Stimulated activated naive B cell treated with anti-CD40 and anti-IgM and Interleukin-4, amounts not matched to agents 10 μg/mL and 1 μg/mL and 100 μg/mL, for 72 hours (primary cell): ENCODE data around the gene USHBP1.
A peak's percentile ranks its signal among the peaks of the same experiment; 100 is the strongest.
"Not testable (repeated sequence)": the region's sequence is repeated elsewhere in the genome, so short reads cannot be mapped to it uniquely, and the experiment has no call there.

Source experiments
- ATAC-seq, 2 donors: fragments of 150-1000 bp; cut with Tn5 transposase; replicated peaks; 2 replicates each; pipeline ENCODE4 v1.10.0; 2021; ENCODE audit warnings: moderate library complexity in 1 of 2
- DNase-seq: peaks from one replicate; pipeline ENCODE4 v3.0.0; 2021
- H3K27ac Mint-ChIP-seq: one replicate; pipeline ENCODE4 v1.8.0; 2022; ENCODE audit warnings: mild to moderate bottlenecking, mixed read lengths
- H3K27me3 Mint-ChIP-seq, 2 donors: one replicate each; pipeline ENCODE4 v1.8.0; 2022; ENCODE audit warnings: mixed read lengths in 2 of 2
- H3K36me3 Mint-ChIP-seq, 2 donors: one replicate each; pipeline ENCODE4 v1.8.0; 2022; ENCODE audit warnings: mixed read lengths in 2 of 2, mild to moderate bottlenecking in 1 of 2
- H3K4me1 Mint-ChIP-seq, 2 donors: one replicate each; pipeline ENCODE4 v1.8.0; 2022; ENCODE audit warnings: mixed read lengths in 2 of 2, mild to moderate bottlenecking in 1 of 2
- H3K4me3 Mint-ChIP-seq, 2 donors: one replicate each; pipeline ENCODE4 v1.8.0; 2022; ENCODE audit warnings: mild to moderate bottlenecking in 2 of 2, mixed read lengths in 2 of 2, moderate library complexity in 1 of 2
- H3K9me3 Mint-ChIP-seq, 2 donors: one replicate each; pipeline ENCODE4 v1.8.0; 2022; ENCODE audit warnings: mixed read lengths in 2 of 2, mild to moderate bottlenecking in 1 of 2

Gene USHBP1

DNA sequence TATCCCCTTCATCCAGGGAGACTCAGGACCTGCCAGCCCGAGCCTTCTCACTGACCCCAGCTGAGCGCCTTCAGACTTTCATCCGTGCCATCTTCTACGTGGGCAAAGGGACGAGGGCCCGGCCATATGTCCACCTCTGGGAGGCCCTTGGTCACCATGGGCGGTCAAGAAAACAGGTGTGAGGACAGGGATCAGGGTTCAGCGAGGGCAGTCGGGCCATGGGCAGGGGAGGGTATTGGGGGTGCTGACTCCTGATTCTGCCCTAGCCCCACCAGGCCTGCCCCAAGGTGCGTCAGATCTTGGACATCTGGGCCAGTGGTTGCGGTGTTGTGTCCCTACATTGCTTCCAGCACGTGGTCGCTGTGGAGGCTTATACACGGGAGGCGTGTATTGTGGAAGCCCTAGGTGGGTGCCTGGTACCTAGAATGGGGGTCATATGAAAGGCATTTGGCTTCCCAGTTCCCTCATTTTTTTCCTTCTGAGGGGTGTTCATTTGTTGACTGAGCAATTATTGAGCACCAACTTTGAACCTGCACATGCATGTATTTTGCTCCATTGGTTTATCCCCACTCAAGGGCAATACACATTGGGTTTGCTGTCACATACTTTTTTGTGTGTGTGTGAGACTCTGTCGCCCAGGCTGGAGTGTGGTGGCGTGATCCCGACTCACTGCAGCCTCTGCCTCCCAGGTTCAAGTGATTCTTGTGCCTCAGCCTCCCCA lies 21.0 kb upstream of the USHBP1 start:
- Mint-ChIP-seq H3K27me3 (no peaks in the 10 kb centered on the region), H3K4me3 (no peak overlapping the region), H3K36me3 (peaks cover 11 to 24% of the 10 kb centered on the region in 2 donors), H3K4me1 (peaks cover 11 to 26% of the 10 kb centered on the region in 2 donors), H3K27ac (no peak overlapping the region), H3K9me3 (no peaks in the 10 kb centered on the region)
- ATAC-seq (no peak), DNase-seq (no peak)

DNA sequence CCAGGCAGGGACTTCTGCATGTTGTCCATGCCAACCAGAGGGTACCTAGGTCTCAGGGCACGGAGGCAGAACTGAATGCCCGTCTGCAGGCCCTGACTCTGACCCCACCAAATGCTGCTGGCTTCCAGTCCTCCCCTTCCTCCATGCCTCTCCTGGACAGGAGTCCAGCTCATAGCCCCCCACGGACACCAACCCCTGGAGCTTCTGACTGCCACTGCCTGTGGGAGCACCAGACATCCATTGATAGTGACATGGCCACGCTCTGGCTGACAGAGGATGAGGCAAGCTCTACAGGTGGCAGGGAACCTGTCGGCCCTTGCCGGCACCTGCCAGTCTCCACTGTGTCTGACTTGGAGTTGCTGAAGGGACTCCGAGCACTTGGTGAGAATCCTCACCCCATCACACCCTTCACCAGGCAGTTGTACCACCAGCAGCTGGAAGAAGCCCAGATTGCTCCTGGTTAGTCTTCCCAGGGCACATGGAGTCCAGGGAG lies 19.0 kb upstream of the USHBP1 start:
- peaks cover 19 to 31% of the 10 kb centered on the region in 2 donors for H3K36me3 Mint-ChIP-seq
- ATAC-seq, result no peak
- H3K4me3 Mint-ChIP-seq, result no peak overlapping the region
- H3K4me1 Mint-ChIP-seq, result peaks cover 11 to 26% of the 10 kb centered on the region in 2 donors
- H3K9me3 Mint-ChIP-seq, result no peaks in the 10 kb centered on the region
- no peak for DNase-seq
- no peaks in the 10 kb centered on the region for H3K27me3 Mint-ChIP-seq
- H3K27ac Mint-ChIP-seq, result no peak overlapping the region

DNA sequence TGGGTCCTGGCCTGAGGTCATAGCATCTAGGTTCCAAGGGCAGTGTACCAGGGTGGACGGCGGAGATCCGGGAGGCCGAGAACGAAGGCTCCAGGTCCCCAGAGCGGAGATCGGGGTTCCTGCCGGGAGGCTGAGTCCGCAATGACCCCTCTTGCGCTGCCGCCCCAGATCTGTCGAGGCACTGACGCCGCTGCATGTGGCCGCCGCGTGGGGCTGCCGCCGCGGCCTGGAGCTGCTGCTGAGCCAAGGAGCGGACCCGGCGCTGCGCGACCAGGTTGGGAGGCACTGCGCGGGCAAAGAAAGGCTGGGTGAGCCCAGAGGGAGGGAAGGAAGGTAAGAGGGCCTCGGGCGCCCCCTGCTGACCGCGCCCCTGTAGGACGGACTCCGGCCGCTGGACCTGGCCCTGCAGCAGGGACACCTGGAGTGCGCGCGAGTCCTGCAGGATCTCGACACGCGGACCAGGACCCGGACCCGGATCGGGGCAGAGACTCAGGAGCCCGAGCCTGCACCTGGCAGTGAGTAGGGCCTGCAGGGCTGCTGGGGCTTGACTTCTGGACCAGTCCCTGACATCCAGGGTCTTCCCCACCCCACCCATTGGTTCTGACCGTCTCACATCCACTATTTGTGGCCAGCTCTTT lies 18.1 kb upstream of the USHBP1 start:
- peak overlapping the region; percentile 80 for H3K27ac Mint-ChIP-seq

DNA sequence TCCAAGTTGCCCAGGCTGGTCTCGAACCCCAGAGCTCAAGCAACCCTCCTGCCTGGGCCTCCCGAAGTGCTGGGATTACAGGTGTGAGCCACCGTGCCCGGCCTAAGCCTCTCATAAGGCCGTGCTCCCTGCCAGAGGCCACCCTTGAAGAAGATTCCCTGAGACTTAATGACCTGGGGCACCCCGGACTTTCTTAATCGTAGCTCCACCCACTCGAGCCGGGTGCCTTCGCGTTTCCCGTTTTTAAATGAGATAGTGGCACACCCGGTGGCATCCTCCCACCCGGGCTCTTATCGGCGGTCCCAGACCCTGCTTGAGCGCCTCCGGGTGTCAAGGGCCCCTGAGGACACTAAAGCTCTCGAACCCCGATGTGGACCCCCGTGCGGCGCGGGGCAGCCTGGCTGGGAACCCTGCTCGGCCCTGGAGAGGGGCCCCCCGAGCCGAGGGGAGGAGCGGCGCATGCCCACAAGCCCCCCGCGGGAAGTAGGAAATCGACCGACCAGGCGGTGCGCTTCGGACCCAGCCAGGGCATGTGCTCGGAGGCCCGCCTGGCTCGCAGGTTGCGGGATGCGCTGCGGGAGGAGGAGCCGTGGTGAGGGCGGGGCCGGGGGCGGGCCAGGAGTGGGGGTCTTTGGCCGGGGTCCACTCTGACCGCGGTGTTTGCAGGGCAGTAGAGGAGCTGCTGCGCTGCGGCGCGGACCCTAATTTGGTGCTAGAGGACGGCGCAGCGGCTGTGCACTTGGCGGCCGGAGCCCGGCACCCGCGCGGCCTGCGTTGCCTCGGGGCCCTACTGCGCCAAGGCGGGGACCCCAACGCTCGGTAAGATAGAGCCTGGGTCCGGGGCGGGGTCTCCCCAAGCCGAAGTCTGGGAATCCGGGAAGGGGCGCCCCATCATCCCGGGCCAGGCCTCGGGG lies 17.1 kb upstream of the USHBP1 start, which contains the start of gene ANKLE1:
Gene ANKLE1 (plus strand): TSS at position 511 of the 914 bp plus-strand sequence. CDS start 20 bp downstream, at position 531.
- H3K36me3 Mint-ChIP-seq, result peaks cover 29 to 40% of the 10 kb centered on the region in 2 donors
- H3K27ac Mint-ChIP-seq, result peak within 1 kb of the TSS; percentile 80
- H3K27me3 Mint-ChIP-seq, result no peaks in the 10 kb centered on the region
- H3K4me1 Mint-ChIP-seq, result peaks cover 11 to 32% of the 10 kb centered on the region in 2 donors
- DNase-seq, result peak; percentile 64
- peak; percentile 69 to 72 for ATAC-seq
- H3K4me3 Mint-ChIP-seq, result peak within 1 kb of the TSS; percentile 88 to 90
- H3K9me3 Mint-ChIP-seq, result no peaks in the 10 kb centered on the region

More for the DNA sequence above, 18.1 kb upstream of the USHBP1 start:
- ATAC-seq (peak; percentile 86 to 87), DNase-seq (peak; percentile 77)
- H3K9me3 Mint-ChIP-seq, result no peaks in the 10 kb centered on the region
- no peaks in the 10 kb centered on the region for H3K27me3 Mint-ChIP-seq
- H3K36me3 Mint-ChIP-seq, result peaks cover 21 to 33% of the 10 kb centered on the region in 2 donors
- H3K4me1 Mint-ChIP-seq, result peaks cover 11 to 26% of the 10 kb centered on the region in 2 donors
- H3K4me3 Mint-ChIP-seq, result peak overlapping the region; percentile 88 to 90

DNA sequence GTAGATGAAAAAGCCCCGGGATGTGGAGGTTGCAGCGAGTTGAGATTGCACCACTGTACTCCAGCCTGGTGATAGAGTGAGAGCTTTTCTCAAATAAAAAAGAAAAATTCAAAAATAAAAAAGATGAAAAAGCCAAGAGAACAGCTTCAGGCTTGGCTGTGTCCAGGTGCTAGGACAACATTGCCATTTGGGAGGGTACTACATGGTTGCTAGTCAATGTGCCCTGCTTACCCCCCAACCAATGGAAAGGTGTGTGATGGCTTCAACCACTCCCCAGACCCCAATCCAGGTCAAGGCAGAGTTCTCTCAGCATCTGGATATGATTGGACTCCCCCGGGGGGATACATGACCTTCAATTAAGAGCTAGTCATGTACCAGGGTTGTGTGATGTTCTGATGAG lies 14.9 kb upstream of the USHBP1 start:
- no peak overlapping the region for H3K4me3 Mint-ChIP-seq
- DNase-seq, result no peak
- H3K27ac Mint-ChIP-seq, result no peak overlapping the region
- H3K9me3 Mint-ChIP-seq, result no peaks in the 10 kb centered on the region
- no peak for ATAC-seq
- no peaks in the 10 kb centered on the region for H3K27me3 Mint-ChIP-seq
- H3K36me3 Mint-ChIP-seq, result peaks cover 30 to 41% of the 10 kb centered on the region in 2 donors
- H3K4me1 Mint-ChIP-seq, result peaks cover 11 to 32% of the 10 kb centered on the region in 2 donors

DNA sequence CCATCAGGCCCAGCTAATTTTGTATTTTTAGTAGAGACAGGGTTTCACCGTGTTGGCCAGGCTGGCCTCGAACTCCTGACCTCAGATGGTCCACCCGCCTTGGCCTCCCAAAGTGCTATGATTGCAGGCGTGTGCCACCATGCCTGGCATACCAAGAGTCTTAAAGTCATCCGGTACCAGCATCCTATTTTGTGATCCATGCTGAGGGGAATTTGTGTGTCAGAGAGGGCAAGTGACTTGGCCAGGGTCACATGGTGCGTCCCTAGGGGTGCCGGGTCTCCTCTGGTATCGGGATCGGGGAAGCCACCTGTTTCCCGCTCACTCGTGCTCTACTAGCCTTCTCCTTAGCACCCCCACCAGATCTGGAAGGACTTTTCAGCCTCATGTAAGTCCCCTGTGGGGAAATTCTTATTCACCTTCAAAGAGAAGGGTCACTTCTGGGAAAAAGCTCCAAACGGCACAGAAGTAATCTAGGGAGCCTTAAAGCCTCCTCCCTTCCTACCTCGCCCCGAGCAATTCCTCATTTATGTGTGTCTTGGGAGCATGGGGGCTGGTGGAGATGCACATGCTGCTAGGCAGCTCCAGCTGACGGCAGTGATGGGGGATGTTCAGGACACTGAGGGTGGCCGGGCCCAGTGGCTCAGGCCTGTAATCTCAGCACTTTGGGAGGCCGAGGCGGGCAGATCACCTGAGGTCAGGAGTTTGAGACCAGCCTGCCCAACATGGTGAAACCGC lies 11.1 kb upstream of the USHBP1 start:
- ATAC-seq (no peak), DNase-seq (no peak)
- no peak overlapping the region for H3K27ac Mint-ChIP-seq
- peaks cover 31 to 46% of the 10 kb centered on the region in 2 donors for H3K36me3 Mint-ChIP-seq
- H3K4me3 Mint-ChIP-seq, result no peak overlapping the region
- no peaks in the 10 kb centered on the region for H3K9me3 Mint-ChIP-seq
- H3K4me1 Mint-ChIP-seq, result peaks cover 0 to 6% of the 10 kb centered on the region in 2 donors
- H3K27me3 Mint-ChIP-seq, result no peaks in the 10 kb centered on the region

DNA sequence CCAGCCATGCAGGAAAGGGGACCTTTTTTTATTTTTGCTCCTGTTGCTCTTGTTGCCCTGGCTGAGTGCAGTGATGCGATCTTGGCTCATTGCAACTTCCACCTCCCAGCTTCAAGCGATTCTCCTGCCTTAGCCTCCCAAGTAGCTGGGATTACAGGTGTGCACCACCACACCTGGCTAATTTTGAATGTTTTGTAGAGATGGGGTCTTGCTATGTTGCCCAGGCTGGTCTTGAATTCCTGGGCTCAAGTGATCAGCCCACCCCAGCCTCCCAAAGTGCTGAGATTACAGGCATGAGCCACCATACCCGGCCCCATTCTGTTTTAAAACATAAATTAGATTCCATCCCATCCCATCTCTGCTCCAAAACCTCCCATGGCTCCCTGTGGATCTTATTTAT lies 10.3 kb upstream of the USHBP1 start:
- ATAC-seq, H3K4me1 Mint-ChIP-seq, DNase-seq, H3K9me3 Mint-ChIP-seq, H3K27ac Mint-ChIP-seq, H3K4me3 Mint-ChIP-seq, H3K27me3 Mint-ChIP-seq: not testable (repeated sequence)
- peaks cover 35 to 52% of the 10 kb centered on the region in 2 donors for H3K36me3 Mint-ChIP-seq

DNA sequence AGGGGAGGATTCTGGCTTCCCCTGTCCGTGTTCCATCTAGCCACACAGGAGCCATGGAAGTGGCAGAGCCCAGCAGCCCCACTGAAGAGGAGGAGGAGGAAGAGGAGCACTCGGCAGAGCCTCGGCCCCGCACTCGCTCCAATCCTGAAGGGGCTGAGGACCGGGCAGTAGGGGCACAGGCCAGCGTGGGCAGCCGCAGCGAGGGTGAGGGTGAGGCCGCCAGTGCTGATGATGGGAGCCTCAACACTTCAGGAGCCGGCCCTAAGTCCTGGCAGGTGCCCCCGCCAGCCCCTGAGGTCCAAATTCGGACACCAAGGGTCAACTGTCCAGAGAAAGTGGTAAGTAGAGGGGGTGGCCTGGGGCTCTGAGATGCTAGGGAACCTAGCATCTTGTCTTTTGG lies 4.2 kb upstream of the USHBP1 start:
- no peaks in the 10 kb centered on the region for H3K27me3 Mint-ChIP-seq
- H3K27ac Mint-ChIP-seq, result peak overlapping the region; percentile 39
- DNase-seq (no peak), ATAC-seq (no peak)
- H3K4me3 Mint-ChIP-seq, result peak overlapping the region; percentile 85
- H3K9me3 Mint-ChIP-seq, result no peaks in the 10 kb centered on the region
- peaks cover 7 to 12% of the 10 kb centered on the region in 2 donors for H3K4me1 Mint-ChIP-seq
- peaks cover 11 to 17% of the 10 kb centered on the region in 2 donors for H3K36me3 Mint-ChIP-seq

DNA sequence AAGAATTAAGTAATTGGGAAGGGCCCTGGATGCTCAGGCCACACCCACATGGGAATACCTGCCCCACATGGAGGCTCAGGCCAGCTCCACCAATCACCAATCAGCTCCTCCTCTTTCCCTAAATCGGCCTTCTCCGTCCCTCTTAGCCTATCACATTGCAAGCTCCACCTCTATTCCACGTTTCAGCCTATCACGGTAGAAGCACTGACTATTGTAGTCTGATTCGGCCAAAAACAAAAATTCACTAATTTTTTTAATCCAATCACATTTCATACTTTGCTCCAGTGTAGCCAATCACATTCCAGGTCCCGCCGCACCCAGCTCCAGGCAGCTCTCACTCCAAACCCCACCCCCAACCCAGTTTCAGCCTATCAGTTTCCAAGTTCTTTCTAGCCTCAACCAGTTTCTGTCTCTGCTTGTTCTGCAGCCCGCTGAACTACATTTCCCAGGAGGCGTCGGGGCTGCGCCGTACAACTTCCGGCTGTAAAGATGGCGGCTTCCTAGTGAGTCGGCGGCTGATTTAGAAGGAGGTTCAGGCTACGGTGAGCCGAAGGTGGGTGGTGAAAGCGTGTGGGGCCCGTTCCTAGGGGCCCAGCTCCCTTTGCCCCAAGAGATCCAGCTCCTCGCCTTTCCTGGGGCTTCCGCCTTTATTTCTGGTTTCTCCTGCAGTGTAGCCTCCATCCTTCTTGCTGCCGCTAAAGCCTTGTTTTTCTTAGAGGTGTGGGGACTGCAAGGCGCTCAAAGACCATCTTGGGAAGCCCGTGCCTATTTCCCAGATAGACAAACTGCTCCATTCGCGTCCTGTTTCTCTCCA lies 2.6 kb upstream of the USHBP1 start, which contains the start of gene BABAM1:
Gene BABAM1 (plus strand): TSS at position 469 of the 814 bp plus-strand sequence. CDS start 1,364 bp downstream, outside the sequence.
- ATAC-seq, result peak; percentile 92
- peak within 1 kb of the TSS; percentile 81 for H3K27ac Mint-ChIP-seq
- H3K4me3 Mint-ChIP-seq, result peak within 1 kb of the TSS; percentile 85
- peak; percentile 95 for DNase-seq
- H3K36me3 Mint-ChIP-seq, result peaks cover 9 to 11% of the 10 kb centered on the region in 2 donors
- H3K9me3 Mint-ChIP-seq, result no peaks in the 10 kb centered on the region
- H3K4me1 Mint-ChIP-seq, result peaks cover 7 to 12% of the 10 kb centered on the region in 2 donors
- H3K27me3 Mint-ChIP-seq, result no peaks in the 10 kb centered on the region

DNA sequence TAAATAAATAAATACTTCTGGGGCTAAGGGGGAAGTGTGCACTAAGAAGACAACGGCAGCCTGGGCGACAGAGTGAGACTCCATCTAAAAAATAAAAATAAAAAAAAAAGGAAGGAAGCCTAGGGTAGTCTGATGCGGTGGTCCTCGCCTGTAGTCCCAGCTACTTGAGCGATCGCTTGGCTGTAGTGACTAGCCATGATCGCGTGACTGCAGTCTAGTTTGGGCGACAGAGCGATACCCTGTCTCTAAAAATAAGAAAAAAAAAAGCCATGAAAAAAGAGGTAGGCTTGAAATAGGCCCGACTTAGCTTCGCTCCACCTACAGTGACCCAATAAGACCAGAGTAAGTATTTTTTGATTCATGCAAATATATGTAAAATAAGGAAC lies 2.0 kb upstream of the USHBP1 start:
- no peaks in the 10 kb centered on the region for H3K9me3 Mint-ChIP-seq
- peak overlapping the region; percentile 85 for H3K4me3 Mint-ChIP-seq
- peak overlapping the region; percentile 81 for H3K27ac Mint-ChIP-seq
- H3K4me1 Mint-ChIP-seq, result peaks cover 7 to 12% of the 10 kb centered on the region in 2 donors
- no peaks in the 10 kb centered on the region for H3K27me3 Mint-ChIP-seq
- peak; percentile 53 to 58 for ATAC-seq
- peaks cover 9 to 10% of the 10 kb centered on the region in 2 donors for H3K36me3 Mint-ChIP-seq
- no peak for DNase-seq

DNA sequence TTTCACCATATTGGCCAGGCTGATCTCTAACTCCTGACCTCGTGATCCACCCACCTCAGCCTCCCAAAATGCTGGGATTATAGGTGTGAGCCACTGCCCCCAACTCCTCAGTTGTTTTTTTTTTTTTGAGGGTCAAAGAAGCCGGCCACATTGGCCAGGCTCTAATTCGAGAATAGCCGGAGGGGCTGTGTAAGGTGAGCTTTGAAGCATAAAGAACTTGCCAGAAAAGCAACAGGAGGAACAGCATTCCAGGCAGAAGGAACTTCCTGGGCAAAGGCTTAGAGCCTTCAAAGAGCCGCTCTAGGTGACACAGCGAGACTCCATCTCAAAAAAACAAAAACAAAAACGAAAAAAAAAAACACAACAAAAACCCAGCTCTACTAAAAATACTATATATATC lies 1.5 kb upstream of the USHBP1 start:
- Mint-ChIP-seq H3K27me3 (no peaks in the 10 kb centered on the region), H3K9me3 (no peaks in the 10 kb centered on the region), H3K36me3 (peaks cover 4 to 6% of the 10 kb centered on the region in 2 donors), H3K4me1 (peaks cover 8 to 13% of the 10 kb centered on the region in 2 donors), H3K27ac (peak overlapping the region; percentile 69), H3K4me3 (no peak overlapping the region)
- no peak for ATAC-seq
- no peak for DNase-seq

DNA sequence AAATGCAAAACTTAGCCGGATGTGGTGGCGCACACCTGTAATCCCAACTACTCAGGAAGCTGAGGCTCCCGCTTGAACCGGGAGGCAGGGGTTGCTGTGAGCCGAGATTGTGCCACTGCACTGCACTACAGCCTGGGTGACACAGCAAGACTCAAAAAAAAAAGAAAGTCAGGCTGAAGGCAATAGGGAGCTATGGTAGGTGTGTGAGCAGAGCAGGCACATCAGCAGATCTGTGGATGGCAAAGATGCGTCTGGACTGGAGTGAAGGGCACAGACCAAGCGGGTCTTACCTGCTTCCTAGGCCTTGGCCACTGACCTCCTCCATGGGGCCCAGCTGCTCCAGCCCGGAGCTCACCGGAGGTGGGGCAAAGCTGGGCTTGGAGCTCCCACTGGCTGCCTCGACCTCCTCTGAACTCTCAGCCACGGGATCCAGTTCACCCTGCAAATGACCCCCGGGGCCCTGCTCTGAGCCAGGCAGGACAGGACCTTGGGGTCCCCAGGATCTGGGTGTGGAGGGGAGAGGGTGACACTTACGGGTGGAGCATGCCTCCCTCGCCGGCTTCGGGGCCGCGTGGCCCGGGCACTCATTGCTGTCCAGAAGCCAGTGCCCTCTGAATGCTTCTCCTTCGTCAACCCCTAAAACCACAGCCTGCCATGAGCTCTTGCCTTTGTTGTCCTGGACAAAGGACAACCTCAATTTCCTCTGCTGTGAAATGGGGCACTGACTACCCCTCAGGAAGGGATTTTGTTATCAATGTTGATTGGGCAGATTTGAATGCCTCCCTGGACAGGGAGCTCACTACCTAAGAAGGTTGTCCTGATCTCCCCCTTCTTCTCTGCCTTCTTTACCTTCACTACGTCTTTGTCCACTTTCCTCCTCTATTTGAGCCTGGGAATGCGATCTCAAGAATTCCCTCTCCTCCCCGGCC lies 569 bp downstream of the USHBP1 start:
- ATAC-seq, result no peak
- peaks cover 3 to 5% of the 10 kb centered on the region in 2 donors for H3K36me3 Mint-ChIP-seq
- peaks cover 8 to 10% of the 10 kb centered on the region in 2 donors for H3K9me3 Mint-ChIP-seq
- DNase-seq, result no peak
- peaks cover 0 to 4% of the 10 kb centered on the region in 2 donors for H3K27me3 Mint-ChIP-seq
- H3K4me1 Mint-ChIP-seq, result peaks cover 12 to 18% of the 10 kb centered on the region in 2 donors
- peak overlapping the region; percentile 52 for H3K27ac Mint-ChIP-seq
- H3K4me3 Mint-ChIP-seq, result no peak overlapping the region
